SK-N-SH (cell line): ENCODE results near the gene GCLC. TPM values are rescaled to one million over a fixed set of nuclear protein-coding genes. Genes with fewer than 3 reads are reported as not detected.
A peak's percentile ranks its signal among the peaks of the same experiment; 100 is the strongest.

Experiments
- CTCF ChIA-PET: fragments of 300-600, 350-600 bp; formaldehyde crosslinking; extraction: SDS; loops from one replicate; lab custom pipeline; 2021; lab: Yijun Ruan, JAX
- POLR2A ChIA-PET: fragments of 350-600 bp; sonication (Branson Sonifier 250); formaldehyde crosslinking; extraction: SDS; loops from one replicate; lab custom pipeline; 2020; ENCODE audit warnings: antibody characterized with exemption, inconsistent platforms; lab: Yijun Ruan, JAX
- DNase-seq: peaks from one replicate; pipeline ENCODE4 v3.0.0; 2012
- H2AFZ ChIP-seq: fragments of 200-600 bp; sonication (generic); 2 replicates; pipeline ENCODE4 v1.8.1; 2016; ENCODE audit warnings: antibody characterized with exemption, mild to moderate bottlenecking, low read depth
- H3F3A ChIP-seq: fragments of 200-600 bp; sonication (generic); replicated peaks from 2 replicates; pipeline ENCODE3; 2016; ENCODE audit warnings: antibody characterized with exemption, mild to moderate bottlenecking; ENCODE audit not compliant: insufficient read depth
- H3K27ac ChIP-seq, 2 experiments: fragments of 200-500 bp in 1 of 2; fragments of 200-600 bp in 1 of 2; sonication (Bioruptor generic) in 1 of 2; sonication (generic), shearing (Covaris generic) in 1 of 2; 2 replicates each; pipeline versions ENCODE4 v1.5.1 to v1.6.1; 2014 to 2016; ENCODE audit warnings: low read depth in 2 of 2, inconsistent platforms in 1 of 2, low read length in 1 of 2, mild to moderate bottlenecking in 1 of 2, mixed read lengths in 1 of 2
- H3K27me3 ChIP-seq: fragments of 200-600 bp; sonication (generic), shearing (Covaris generic); 2 replicates; pipeline ENCODE4 v1.6.1; 2016; ENCODE audit warnings: mixed run types; ENCODE audit not compliant: insufficient read depth
- H3K36me3 ChIP-seq, 2 experiments: fragments of 200-500 bp in 1 of 2; fragments of 200-600 bp in 1 of 2; sonication (Bioruptor generic) in 1 of 2; sonication (generic) in 1 of 2; replicated peaks in 1 of 2; 2 replicates each; pipeline versions ENCODE3 to v1.5.1; 2014 to 2016; ENCODE audit warnings: low read length in 1 of 2, mild to moderate bottlenecking in 1 of 2; ENCODE audit not compliant: insufficient read depth in 2 of 2, control insufficient read depth in 1 of 2
- H3K4me1 ChIP-seq, 2 experiments: fragments of 200-500 bp in 1 of 2; fragments of 200-600 bp in 1 of 2; sonication (Bioruptor generic) in 1 of 2; sonication (generic), shearing (Covaris generic) in 1 of 2; 2 replicates each; pipeline versions ENCODE4 v1.5.1 to v1.6.1; 2014 to 2016; ENCODE audit warnings: low read depth in 1 of 2, low read length in 1 of 2, mixed run types in 1 of 2; ENCODE audit not compliant: insufficient read depth in 2 of 2, control insufficient read depth in 1 of 2
- H3K4me2 ChIP-seq: fragments of 200-600 bp; sonication (generic), shearing (Covaris generic); 2 replicates; pipeline ENCODE4 v1.6.1; 2017; ENCODE audit warnings: mixed run types
- H3K4me3 ChIP-seq, 2 experiments: fragments of 200-500 bp in 1 of 2; fragments of 200-600 bp in 1 of 2; sonication (Bioruptor generic) in 1 of 2; sonication (generic), shearing (Covaris generic) in 1 of 2; 2 replicates each; pipeline versions ENCODE4 v1.5.1 to v1.8.1; 2014 to 2016; ENCODE audit warnings: low read depth in 2 of 2, inconsistent platforms in 1 of 2, low read length in 1 of 2, mild to moderate bottlenecking in 1 of 2, mixed read lengths in 1 of 2, moderate library complexity in 1 of 2
- H3K79me2 ChIP-seq: fragments of 200-600 bp; sonication (generic); 2 replicates; pipeline ENCODE4 v1.8.1; 2017; ENCODE audit warnings: mild to moderate bottlenecking; ENCODE audit not compliant: insufficient read depth
- H3K9ac ChIP-seq: fragments of 200-600 bp; sonication (generic); 2 replicates; pipeline ENCODE4 v1.6.1; 2017; ENCODE audit warnings: mixed run types
- H3K9me2 ChIP-seq: fragments of 200-600 bp; sonication (generic); 2 replicates; pipeline ENCODE4 v1.6.1; 2017; ENCODE audit warnings: mixed run types
- H3K9me3 ChIP-seq: fragments of 200-600 bp; sonication (generic); 2 replicates; pipeline ENCODE4 v1.6.1; 2017; ENCODE audit warnings: mixed run types, mild to moderate bottlenecking, moderate library complexity
- H4K20me1 ChIP-seq: fragments of 200-600 bp; sonication (generic); 2 replicates; pipeline ENCODE4 v1.6.1; 2017; ENCODE audit warnings: mild to moderate bottlenecking, mixed run types; ENCODE audit not compliant: insufficient read depth
- ELF1 ChIP-seq: IDR thresholded peaks from 2 replicates; pipeline ENCODE4 v1.4.0; 2012
- EP300 ChIP-seq, 2 experiments: IDR thresholded peaks; 2 replicates each; pipeline versions ENCODE4 v1.4.0 to v1.6.1; 2012; ENCODE audit warnings: borderline replicate concordance in 1 of 2, low read depth in 1 of 2, low read length in 1 of 2
- EZH2phosphoT487 ChIP-seq: fragments of 200-600 bp; sonication (generic); IDR thresholded peaks from 2 replicates; pipeline ENCODE4 v1.6.1; 2017; ENCODE audit warnings: low read depth, mixed run types, mild to moderate bottlenecking, antibody characterized with exemption, moderate library complexity, borderline replicate concordance
- JUND ChIP-seq: IDR thresholded peaks from 2 replicates; pipeline ENCODE4 v1.4.0; 2012
- MEF2A ChIP-seq: IDR thresholded peaks from 2 replicates; pipeline ENCODE4 v1.4.0; 2012; ENCODE audit warnings: low read depth, borderline replicate concordance
- NFIC ChIP-seq: IDR thresholded peaks from 2 replicates; pipeline ENCODE4 v1.4.0; 2012; ENCODE audit warnings: borderline replicate concordance
- NRF1 ChIP-seq: IDR thresholded peaks from 2 replicates; pipeline ENCODE4 v1.6.1; 2012; ENCODE audit warnings: low read depth, mild to moderate bottlenecking, low read length
- RFX5 ChIP-seq: IDR thresholded peaks from 2 replicates; pipeline ENCODE4 v1.6.1; 2012; ENCODE audit warnings: mild to moderate bottlenecking, improper control_type of control experiment, low read length
- SIN3A ChIP-seq: IDR thresholded peaks from 2 replicates; pipeline ENCODE4 v1.6.1; 2012; ENCODE audit warnings: low read depth, mild to moderate bottlenecking, low read length, moderate library complexity, borderline replicate concordance
- SMC3 ChIP-seq: IDR thresholded peaks from 2 replicates; pipeline ENCODE4 v1.6.1; 2012; ENCODE audit warnings: low read depth, low read length, improper control_type of control experiment
- TEAD4 ChIP-seq: IDR thresholded peaks from 2 replicates; pipeline ENCODE4 v1.4.0; 2012; ENCODE audit warnings: mild to moderate bottlenecking, borderline replicate concordance; ENCODE audit not compliant: insufficient read depth
- WGBS: methylation state at CpG from one replicate; pipeline ENCODE4 v1.1.6; 2017; ENCODE audit warnings: low lambda C conversion rate; 5-methylcytosine and 5-hydroxymethylcytosine counted together
- polyA plus RNA-seq, 3 experiments: library from polyadenylated mRNA; depleted of rRNA; stranded (reverse); fragments of >200 nt; gene quantifications; 2 replicates each; pipeline ENCODE4 v1.2.3, GENCODE V29; 2012
- TF ChIP-seq, protein P1 (sequence below): IDR thresholded peaks from 2 replicates; pipeline ENCODE4 v1.4.0; 2012; ENCODE audit warnings: low read depth
- TF ChIP-seq, protein P2 (sequence below): fragments of 150-350 bp; IDR thresholded peaks from 2 replicates; pipeline ENCODE4 v1.6.1; 2016; ENCODE audit warnings: mild to moderate bottlenecking, low read depth, low read length
- TF ChIP-seq, protein P3 (sequence below): IDR thresholded peaks from 2 replicates; pipeline ENCODE4 v1.4.0; 2012; ENCODE audit warnings: low read depth, borderline replicate concordance
- TF ChIP-seq, protein P4 (sequence below): IDR thresholded peaks from 2 replicates; pipeline ENCODE4; 2012
- TF ChIP-seq, protein P5 (sequence below): fragments of 150-350 bp; IDR thresholded peaks from 2 replicates; pipeline ENCODE4 v1.6.1; 2017; ENCODE audit warnings: antibody characterized with exemption, low read length, low read depth, borderline replicate concordance

Gene GCLC
- polyA plus RNA-seq, 1 of the 3 experiments (the other 2 are of a cell fraction) = 7.5 TPM

DNA sequence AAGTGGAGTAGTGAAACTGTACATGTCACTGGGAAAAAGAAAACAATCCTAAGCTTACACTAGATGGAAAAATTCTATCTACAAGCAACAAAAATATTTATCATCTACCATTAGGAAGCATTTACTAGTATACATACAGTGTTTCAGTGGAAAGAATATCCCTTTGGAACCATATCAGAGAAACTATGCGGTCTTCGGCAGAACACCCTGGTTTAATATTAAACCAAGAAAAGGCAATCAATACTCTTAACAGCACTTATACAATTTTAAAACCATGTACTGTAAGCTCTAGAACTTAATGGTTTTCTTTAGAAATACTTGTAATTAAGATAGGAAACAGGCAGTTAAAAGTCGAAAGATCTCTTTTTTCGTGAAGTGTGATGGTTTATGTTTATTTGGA is 32.3 kb downstream of the GCLC start:
- ChIA-PET POLR2A (no interaction called here), CTCF (interaction anchor here (1.5 to 2.2 kb wide), 4 partner anchors 20 to 212 kb away, joined by 3 to 14 read pairs (median 4); no protein-coding TSS in a partner anchor)
- no peaks in the 10 kb centered on the region for H3K9me3 ChIP-seq
- peaks cover 0 to 30% of the 10 kb centered on the region in 2 experiments for H3K36me3 ChIP-seq
- no peaks in the 10 kb centered on the region for H3K9me2 ChIP-seq
- no peak overlapping the region for H3K9ac ChIP-seq
- DNase-seq = no peak
- H3K27me3 ChIP-seq = no peaks in the 10 kb centered on the region
- TF ChIP-seq, protein P1, sequence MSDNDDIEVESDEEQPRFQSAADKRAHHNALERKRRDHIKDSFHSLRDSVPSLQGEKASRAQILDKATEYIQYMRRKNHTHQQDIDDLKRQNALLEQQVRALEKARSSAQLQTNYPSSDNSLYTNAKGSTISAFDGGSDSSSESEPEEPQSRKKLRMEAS = no peak
- TF ChIP-seq, protein P2, sequence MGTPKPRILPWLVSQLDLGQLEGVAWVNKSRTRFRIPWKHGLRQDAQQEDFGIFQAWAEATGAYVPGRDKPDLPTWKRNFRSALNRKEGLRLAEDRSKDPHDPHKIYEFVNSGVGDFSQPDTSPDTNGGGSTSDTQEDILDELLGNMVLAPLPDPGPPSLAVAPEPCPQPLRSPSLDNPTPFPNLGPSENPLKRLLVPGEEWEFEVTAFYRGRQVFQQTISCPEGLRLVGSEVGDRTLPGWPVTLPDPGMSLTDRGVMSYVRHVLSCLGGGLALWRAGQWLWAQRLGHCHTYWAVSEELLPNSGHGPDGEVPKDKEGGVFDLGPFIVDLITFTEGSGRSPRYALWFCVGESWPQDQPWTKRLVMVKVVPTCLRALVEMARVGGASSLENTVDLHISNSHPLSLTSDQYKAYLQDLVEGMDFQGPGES = no peak
- TF ChIP-seq EZH2phosphoT487 = no peak
- no peak for TF ChIP-seq MEF2A
- TF ChIP-seq RFX5 = no peak
- TF ChIP-seq, protein P3, sequence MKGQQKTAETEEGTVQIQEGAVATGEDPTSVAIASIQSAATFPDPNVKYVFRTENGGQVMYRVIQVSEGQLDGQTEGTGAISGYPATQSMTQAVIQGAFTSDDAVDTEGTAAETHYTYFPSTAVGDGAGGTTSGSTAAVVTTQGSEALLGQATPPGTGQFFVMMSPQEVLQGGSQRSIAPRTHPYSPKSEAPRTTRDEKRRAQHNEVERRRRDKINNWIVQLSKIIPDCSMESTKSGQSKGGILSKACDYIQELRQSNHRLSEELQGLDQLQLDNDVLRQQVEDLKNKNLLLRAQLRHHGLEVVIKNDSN = no peak
- TF ChIP-seq SIN3A = no peak
- no peak for TF ChIP-seq TEAD4
- H3K4me2 ChIP-seq = no peak overlapping the region
- H2AFZ ChIP-seq = no peak overlapping the region
- WGBS = 82% methylated on average over 4 of the region's 4 CpGs
- no peaks in the 10 kb centered on the region for H3K79me2 ChIP-seq
- H3K4me1 ChIP-seq = no peaks in the 10 kb centered on the region; a peak in 2 of 4 replicates
- peak overlapping the region in 1 of 2 experiments; percentile 22; a peak in 1 of 4 replicates for H3K27ac ChIP-seq
- H3F3A ChIP-seq = no peaks in the 10 kb centered on the region
- H4K20me1 ChIP-seq = no peaks in the 10 kb centered on the region
- no peak overlapping the region for H3K4me3 ChIP-seq

DNA sequence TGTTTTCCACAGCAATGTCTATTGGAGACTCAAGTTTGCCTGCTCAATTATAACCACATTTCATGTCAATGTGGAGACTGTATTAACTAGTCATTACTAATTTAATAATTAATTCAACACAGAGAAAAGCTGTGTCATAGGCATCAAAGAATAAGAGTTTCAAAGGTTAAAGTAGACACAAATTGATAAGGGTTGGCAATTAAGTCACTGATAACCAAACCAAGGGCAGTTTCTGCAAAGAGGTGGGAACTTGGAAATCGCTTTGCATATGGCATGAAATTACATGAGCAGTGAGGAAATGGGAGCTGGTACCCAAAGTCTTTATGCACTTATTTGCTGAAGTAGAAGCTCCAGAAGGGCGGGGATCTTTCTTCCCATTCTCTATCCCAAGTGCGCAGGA is 34.2 kb downstream of the GCLC start:
- H3K36me3 ChIP-seq = peaks cover 8 to 46% of the 10 kb centered on the region in 2 experiments
- no peaks in the 10 kb centered on the region for H3K9me3 ChIP-seq
- no peaks in the 10 kb centered on the region for H3K27me3 ChIP-seq
- no peaks in the 10 kb centered on the region for H3F3A ChIP-seq
- H2AFZ ChIP-seq = no peak overlapping the region
- ChIA-PET POLR2A (no interaction called here), CTCF (interaction anchor here (0.6 kb wide), 1 partner anchor 418 kb away, joined by 3 read pairs; no protein-coding TSS in a partner anchor)
- H3K4me1 ChIP-seq = no peaks in the 10 kb centered on the region; a peak in 2 of 4 replicates
- H3K27ac ChIP-seq = no peak overlapping the region
- DNase-seq = no peak
- H3K9ac ChIP-seq = no peak overlapping the region
- no peaks in the 10 kb centered on the region for H3K9me2 ChIP-seq
- H3K79me2 ChIP-seq = no peaks in the 10 kb centered on the region
- no peak for TF ChIP-seq NRF1
- TF ChIP-seq JUND = no peak
- no peak for TF ChIP-seq EP300 (IDR thresholded peaks at IDR 0.05; ENCODE audit: borderline replicate concordance in 1 of 2, low read depth in 1 of 2, low read length in 1 of 2)
- TF ChIP-seq, protein P3 = no peak
- no peak for TF ChIP-seq SMC3
- TF ChIP-seq ELF1 = no peak
- TF ChIP-seq, protein P4, sequence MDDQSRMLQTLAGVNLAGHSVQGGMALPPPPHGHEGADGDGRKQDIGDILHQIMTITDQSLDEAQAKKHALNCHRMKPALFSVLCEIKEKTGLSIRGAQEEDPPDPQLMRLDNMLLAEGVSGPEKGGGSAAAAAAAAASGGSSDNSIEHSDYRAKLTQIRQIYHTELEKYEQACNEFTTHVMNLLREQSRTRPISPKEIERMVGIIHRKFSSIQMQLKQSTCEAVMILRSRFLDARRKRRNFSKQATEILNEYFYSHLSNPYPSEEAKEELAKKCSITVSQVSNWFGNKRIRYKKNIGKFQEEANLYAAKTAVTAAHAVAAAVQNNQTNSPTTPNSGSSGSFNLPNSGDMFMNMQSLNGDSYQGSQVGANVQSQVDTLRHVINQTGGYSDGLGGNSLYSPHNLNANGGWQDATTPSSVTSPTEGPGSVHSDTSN = no peak
- TF ChIP-seq, protein P5, sequence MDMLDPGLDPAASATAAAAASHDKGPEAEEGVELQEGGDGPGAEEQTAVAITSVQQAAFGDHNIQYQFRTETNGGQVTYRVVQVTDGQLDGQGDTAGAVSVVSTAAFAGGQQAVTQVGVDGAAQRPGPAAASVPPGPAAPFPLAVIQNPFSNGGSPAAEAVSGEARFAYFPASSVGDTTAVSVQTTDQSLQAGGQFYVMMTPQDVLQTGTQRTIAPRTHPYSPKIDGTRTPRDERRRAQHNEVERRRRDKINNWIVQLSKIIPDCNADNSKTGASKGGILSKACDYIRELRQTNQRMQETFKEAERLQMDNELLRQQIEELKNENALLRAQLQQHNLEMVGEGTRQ = no peak
- TF ChIP-seq, protein P2 = no peak
- TF ChIP-seq NFIC = no peak
- H3K4me3 ChIP-seq = no peak overlapping the region
- H4K20me1 ChIP-seq = no peaks in the 10 kb centered on the region
- WGBS = 88% methylated on average over 3 of the region's 3 CpGs
- H3K4me2 ChIP-seq = no peak overlapping the region
